C4-2B (cell line): ENCODE measurements around the gene FUT8.

Experiments used
- ZFX ChIP-seq: fragments of 450-650 bp; IDR thresholded peaks from 2 replicates; pipeline ENCODE4 v1.6.1; 2017
- TF ChIP-seq, protein P1 (sequence below): fragments of 450-650 bp; conservative IDR thresholded peaks from 2 replicates; pipeline ENCODE4 v1.5.1; 2017; ENCODE audit warnings: mild to moderate bottlenecking

GRCh38 chr14:65431951-65432350 is 19.4 kb downstream of the FUT8 start:
- TF ChIP-seq, protein P1, sequence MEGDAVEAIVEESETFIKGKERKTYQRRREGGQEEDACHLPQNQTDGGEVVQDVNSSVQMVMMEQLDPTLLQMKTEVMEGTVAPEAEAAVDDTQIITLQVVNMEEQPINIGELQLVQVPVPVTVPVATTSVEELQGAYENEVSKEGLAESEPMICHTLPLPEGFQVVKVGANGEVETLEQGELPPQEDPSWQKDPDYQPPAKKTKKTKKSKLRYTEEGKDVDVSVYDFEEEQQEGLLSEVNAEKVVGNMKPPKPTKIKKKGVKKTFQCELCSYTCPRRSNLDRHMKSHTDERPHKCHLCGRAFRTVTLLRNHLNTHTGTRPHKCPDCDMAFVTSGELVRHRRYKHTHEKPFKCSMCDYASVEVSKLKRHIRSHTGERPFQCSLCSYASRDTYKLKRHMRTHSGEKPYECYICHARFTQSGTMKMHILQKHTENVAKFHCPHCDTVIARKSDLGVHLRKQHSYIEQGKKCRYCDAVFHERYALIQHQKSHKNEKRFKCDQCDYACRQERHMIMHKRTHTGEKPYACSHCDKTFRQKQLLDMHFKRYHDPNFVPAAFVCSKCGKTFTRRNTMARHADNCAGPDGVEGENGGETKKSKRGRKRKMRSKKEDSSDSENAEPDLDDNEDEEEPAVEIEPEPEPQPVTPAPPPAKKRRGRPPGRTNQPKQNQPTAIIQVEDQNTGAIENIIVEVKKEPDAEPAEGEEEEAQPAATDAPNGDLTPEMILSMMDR, result no peak
- TF ChIP-seq ZFX, result no peak
